GM19455 (cell line): ENCODE results near the gene RASAL2.
"Not testable (repeated sequence)": the region's sequence is repeated elsewhere in the genome, so short reads cannot be mapped to it uniquely, and the experiment has no call there.

Experiments used
- ATAC-seq: cut with Tn5 transposase; IDR thresholded peaks from one replicate; pipeline ENCODE4 v1.9.1; 2021; ENCODE audit not compliant: unreplicated experiment

The RASAL2 gene

DNA sequence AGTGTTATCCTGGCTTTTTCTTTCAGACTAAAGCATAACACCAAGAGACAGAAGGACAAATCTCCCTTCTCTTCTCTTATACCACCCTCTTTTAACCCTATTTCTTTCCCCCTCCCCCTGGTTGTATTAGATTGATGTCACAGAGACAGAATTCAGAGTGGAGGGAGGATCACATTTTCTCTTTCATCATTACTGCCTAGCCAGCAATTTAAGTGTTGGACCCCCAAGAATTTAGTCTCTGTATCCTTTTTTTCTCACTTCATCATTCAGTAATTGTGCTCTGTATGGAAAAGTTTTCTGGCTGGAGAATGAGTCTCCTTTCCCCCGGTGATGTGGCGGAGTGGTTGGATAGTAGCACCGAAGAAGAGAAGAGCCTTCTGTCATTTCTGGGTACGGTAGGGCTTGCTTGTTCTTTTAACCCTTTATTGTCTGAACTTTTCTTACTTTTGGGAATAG lies 278.1 kb downstream of the RASAL2 start:
- ATAC-seq = no peak

DNA sequence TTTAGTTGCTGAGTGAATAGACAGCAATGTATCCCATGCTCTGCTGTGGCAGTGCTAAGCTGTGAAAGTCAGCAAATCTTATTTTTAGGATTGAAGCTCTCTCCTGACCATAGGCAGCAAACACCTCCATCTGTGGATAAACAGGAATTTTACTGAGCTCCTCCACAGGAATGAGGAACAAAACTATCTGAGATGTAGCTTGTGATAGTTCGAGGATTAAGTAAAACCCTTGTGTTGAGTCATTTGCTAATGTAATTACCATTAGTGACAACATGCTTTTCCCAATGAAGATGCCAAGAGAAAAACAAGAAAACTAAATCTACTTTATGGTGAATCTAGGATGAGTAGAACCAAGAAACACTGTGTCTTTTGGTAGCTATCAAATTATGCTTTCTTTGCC lies 280.1 kb downstream of the RASAL2 start:
- no peak for ATAC-seq

DNA sequence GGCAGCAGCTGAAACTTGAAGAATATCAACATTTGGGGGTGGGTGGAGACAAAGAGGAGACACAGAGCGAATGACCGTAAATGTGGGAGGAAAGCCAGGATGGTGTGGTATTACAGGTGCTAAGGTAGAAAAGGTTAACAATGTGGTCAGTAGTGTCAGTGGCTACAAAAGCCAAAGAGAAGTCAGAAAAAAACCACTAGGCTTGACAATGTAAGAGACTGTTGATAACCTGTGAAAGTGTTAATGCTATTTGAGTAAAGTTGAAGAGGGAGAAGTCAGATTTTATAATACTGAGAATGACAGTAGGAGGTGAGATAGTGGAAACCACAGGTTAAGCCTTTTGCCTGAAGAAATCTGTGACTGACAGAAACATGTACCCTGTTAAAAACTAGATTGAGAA lies 282.1 kb downstream of the RASAL2 start:
- ATAC-seq = no peak

DNA sequence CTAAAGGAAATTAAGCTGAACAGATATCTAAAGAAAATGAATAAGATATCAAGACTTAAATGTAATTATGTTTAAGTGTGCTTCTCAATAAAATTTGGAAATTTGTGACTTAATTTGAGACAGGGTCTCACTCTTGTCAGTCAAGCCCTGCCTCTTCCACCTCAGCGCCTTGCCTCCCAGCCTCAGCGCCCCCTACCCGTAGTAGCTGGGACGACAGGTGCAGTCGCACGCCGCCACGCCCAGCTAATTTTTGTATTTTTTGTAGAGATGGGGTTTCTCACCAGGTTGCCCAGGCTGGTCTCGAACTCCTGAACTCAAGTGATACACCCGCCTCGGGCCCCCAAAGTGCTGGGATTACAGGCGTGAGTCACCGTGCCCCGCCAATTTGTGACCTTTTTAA lies 285.9 kb downstream of the RASAL2 start:
- no peak for ATAC-seq

DNA sequence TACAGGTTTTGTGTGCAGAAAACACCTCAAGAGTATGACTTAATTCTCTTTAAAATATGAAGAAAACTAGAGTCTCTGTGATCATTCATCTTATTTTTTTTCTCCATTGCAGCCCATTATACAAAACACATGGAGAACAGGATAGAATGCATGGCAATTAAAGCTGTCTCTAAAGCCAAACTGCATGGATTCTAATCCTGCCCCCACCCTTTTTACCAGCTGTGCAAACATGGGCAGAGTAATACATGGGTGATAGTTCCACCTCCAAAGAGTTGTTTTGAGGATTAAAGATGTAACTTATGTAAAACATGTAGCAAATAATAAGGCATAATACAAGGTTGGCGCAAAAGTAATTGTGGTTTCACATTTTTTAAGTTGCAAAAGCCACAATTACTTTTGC lies 288.5 kb downstream of the RASAL2 start:
- no peak for ATAC-seq

DNA sequence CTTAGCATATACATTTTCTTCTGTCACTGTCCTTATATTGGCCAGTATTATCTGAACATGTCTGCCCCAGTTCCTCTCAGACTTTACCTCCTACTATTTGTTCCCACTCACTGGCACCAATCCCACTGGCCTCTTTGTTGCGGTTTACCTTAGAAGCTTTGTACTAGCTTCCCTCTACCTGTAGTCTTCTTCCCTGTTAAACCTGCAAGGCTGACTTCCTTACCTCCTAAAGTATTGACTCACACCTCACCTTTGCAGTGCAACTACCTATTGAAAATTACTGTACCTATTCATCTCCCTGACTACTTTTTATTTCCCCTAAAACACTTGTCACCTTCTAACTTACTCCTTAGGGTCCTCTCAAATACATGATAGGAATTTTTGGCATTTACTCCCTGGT lies 291.8 kb downstream of the RASAL2 start:
- no peak for ATAC-seq

DNA sequence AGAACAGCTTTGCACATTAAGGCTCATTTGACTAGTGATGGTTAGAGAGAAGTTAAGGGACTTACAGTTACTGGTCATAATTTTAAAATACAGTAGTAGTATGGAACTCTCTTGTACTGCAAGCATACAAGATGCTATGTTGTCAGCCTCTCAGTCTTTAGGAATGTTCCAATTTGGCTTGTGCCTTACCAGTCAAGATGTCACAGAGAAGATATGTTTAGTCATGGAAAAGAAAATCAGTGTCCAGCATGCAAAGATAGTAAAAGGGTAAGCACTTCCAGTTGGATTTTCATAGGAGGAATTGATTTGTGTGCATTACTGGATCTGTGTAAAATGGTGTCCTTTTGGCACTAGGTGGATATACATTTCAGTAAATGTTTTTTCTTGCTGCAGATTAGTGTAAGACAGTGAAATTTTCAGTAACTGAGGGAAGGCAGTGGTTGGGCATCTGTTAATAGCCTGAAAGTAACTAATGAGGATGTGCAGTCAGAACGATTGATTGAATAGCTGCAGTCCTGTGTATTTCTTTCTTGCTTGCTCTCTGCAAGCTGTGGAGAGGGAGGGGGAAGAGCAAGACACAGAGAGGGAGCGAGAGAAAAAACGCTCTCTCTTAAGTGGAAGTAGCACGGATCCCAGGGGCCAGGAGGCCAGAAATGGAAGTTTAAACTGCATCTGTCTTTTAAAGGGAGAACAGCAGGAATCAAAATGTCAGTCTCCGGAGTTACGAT lies 294.7 kb downstream of the RASAL2 start:
- no peak for ATAC-seq

DNA sequence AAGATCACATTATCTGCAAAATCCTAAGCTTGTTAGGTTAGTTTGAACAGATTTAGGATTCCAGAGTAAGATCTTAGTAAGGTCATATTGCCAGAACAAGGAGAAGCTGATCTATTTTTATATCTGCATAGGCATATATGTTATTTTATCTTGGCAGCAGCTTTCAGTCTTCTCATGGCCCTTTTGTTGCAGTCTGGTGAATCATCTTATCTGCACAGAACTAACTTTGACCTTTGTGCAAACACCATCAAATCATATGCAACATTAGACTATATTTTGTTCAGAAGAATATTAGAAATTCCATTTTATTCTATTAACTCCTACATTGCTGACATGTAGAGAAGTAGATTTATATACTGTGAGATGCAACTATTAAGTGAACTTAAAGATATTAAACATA lies 295.5 kb downstream of the RASAL2 start:
- no peak for ATAC-seq

DNA sequence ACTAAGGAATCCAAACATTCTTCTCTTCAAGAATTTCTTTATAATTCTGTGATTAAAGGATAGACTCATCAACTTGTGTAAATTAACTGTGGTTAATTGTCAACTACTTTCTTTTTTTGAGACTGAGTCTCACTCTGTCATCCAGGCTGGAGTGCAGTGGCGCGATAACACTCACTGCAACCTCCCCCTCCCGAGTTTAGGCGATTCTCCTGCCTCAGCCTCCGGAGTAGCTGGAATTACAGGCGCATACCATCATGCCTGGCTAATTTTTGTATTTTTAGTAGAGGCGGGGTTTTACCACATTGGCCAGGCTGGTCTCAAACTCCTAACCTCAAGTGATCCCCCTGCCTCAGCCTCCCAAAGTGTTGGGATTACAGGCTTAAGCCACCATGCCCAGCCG lies 296.4 kb downstream of the RASAL2 start:
- not testable (repeated sequence) for ATAC-seq

DNA sequence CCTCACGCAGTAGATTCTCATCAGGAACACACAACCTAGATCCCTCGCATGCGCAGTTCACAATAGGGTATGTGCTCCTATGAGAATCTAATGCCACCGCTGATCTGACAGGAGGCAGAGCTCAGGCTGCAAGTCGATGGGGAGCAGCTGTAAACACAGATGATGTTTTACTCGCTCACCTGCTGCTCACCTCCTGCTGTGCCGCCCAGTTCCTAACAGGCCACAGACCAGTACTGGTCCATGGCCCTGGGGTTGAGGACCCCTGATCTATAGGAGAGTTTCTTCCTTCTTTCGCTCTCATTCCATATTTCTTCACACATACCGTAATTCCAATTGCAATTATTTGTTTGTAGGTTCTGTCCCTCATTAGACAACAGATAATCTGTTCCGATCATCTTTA lies 299.5 kb downstream of the RASAL2 start:
- ATAC-seq = no peak

DNA sequence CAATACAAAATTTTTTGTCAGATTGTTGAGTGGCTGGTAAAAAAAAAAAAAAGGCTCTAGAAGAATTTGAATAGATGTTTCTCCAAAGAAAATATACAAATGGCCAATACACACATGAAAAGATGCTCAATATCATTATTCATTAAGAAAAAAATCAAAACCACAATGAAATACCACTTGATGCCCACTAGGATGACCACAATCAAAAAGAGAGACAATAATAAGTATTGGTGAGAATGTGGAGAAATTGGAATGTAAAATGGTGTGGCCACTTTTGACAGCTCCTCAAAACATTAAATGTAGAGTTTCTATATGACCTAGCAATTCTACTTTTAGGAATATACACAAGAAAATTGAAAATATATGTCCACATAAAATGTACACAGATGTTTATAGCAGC lies 302.9 kb downstream of the RASAL2 start:
- ATAC-seq = no peak

DNA sequence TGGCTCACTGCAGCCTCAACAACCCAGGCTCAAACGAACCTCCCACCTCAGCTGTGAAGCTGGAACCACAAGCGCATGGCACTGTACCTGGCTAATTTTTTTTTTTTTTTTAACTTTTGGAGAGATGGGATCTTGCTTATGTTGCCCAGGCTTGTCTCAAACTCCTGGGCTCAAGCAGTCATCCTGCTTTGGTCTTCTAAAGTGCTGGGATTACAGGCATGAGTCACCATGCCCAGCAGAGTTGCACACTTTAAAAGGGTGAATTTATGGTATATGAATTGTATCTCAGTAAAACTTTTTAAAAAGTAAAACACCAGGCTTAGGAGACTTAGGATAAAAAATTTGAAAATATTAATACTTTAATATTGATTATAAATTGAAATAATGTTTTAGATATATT lies 303.8 kb downstream of the RASAL2 start:
- ATAC-seq = no peak

DNA sequence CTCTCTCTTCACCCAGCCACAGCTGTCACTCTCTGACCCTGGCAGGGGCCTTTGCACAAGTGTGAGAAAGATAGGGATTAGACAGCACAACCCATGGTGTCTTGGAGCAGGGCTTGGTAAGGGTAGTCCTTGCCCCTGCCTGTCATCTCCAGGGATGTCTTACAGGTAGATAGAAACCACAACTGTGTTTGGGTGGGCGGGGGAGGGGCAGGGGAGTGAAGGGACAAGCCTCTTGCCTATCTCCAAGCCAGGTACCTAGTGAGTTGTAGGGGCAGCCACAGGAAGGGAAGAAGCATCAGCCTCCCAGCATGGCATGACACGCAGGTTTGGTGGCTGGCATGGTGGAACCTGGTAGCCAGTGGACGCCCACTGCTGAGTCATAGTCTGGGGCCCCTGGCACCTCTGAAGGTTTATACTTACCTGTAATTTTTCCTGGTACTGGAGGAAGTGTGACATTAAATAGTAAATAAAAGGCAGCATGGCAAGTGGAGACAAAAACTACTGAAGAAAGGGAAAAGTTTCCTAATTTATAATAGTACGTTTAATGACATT lies 305.3 kb downstream of the RASAL2 start:
- no peak for ATAC-seq

DNA sequence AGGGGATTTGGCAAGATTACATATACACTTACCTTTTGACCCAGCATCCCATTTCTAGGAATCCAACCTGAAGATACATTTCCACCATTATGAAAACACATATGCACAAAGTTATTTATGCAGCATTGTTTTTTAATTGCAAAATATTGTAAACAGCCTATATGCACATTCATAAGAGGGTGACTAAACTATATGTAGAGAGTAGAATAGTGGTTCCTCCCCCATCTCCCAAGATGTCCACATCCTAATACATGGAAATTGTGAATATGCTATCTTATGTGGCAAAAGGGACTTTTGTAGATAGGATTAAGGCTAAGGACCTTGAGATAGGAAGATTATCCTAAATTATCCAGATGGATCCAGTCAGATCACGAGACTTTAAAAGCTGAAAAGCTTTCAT lies 311.2 kb downstream of the RASAL2 start:
- no peak for ATAC-seq

DNA sequence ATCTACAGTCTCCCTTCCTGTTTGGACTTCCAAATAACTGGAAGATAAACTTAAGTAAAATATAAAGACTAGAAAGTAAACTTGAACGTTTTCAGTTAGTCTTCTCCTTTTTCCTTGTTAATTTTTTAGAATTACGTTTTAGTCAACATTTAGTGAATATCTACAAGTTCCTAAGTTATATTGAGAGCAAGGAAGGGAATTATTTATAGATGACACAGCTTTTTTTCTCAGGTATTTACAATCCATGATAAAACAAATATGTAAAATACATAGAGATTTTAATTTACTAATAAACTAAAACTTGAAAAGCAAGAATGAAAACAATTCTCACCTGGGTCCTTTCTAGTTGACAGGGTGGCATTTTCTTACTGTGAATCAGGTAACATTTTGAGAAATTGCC lies 313.3 kb downstream of the RASAL2 start:
- ATAC-seq = no peak

DNA sequence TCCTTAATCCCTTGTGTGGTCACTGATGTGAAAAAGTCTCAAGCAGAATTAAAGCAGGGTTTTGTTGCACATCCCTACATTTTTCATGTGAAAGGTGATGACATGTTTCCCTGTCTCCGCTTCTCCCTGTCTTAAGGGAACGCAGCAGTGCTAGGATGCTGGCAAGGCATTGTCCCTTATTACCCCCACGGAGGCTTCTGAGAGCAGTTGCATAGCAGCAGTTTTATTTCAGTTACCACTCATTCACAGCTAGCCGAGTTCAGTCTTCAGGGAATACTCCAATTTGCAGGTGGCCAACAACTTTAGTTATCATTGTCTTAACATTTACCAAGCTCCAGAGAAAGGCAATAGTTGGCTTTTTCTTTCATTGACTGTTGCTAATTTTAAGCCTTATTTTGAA lies 313.8 kb downstream of the RASAL2 start:
- ATAC-seq = no peak

DNA sequence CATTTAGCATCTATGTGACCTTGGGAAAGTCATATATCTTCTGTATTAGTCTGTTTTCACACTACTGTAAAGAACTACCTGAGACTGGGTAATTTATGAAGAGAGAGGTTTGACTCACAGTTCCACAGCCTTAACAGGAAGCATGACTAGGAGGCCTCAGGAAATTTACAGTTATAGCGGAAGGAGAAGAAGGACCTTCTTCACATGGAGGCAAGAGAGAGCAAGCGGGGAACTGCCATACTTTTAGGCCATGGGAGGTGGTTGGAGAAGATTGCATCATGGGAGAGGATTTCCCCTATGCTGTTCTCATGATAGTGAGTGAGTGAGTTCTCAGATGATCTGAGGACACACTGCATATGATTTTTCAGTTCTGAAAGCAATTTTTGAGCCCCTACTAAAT lies 315.0 kb downstream of the RASAL2 start:
- ATAC-seq = no peak

DNA sequence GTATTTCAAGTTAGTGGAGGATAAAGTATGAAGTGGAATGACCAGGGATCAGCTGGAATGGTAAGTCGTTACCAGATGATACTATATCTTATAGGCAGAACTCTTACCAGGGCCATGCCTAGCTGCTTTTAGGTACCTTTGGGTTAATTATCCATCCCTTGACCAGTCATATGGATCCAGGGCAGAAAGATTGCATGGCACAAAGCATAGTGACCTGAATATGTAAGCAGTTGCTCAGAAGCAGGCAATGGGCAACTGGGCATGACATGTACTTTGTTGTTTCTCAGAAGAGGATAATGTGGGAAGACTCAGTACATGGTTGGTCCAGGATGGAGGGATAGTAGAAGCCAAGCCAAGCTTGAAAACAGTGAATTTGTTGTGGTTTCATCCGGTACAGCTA lies 315.6 kb downstream of the RASAL2 start:
- ATAC-seq = no peak

DNA sequence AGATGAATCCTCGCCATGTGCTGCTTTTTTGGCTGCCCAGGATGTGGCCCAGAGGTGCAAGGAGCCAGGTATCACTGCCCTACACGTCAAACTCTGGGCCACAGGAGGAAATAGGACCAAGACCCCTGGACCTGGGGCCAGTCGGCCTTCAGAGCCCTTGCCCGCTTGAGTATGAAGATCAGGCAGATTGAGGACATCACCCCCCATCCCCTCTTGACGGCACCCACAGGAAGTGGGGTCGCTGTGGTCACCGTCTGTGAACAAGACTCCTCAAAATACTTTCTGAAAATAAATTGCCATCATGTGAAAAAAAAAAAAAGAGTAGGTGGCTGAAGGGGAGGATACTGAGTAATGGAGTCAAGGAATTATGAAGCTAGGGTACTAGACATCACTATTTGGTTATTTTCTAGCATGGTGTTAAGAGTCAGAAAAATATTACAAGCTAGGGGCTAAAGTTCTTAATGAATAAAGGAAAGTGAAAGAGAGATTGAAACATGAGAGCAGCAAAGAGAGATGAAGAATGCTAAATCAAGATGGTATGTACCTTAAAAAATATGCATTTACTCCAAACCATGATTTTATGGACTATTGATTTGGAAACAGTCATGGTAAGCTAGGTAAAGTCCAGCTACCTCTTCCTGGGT lies 318.0 kb downstream of the RASAL2 start:
- ATAC-seq = peak; percentile 83

DNA sequence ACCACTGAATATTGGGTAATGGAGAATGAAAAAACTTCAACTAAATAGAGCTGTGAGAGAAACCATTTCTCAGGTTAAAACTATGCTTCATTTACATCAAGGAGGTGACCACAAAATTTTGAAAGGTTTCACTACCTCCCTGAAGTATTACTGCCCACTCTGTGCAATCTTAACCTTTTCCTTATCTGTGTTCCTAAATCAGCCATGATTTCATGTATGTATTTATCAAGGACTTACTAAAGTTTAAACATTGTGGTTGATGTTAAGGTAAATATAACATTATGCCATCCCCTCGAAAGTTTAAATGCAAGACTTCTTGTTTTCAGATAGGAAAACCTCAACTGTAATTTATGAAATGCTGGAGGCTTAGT lies 318.5 kb downstream of the RASAL2 start:
- ATAC-seq = peak; percentile 88

DNA sequence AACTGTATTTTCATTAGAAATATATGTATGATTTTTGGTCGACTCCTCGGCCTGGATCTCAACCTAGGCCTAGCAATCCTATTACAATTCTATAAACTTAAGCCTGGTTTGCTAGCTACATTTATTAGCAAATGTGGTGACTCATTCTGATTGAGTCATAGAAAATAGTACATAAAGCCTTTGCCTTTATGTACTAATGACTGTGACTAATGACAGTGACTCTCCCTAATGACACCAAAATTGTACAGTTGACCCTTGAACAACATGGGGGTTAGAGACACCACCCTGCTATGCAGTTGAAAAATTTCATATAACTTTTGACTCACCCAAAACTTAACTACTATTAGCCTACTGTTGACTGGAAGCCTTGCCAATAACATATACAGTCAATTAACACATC lies 324.0 kb downstream of the RASAL2 start:
- no peak for ATAC-seq

DNA sequence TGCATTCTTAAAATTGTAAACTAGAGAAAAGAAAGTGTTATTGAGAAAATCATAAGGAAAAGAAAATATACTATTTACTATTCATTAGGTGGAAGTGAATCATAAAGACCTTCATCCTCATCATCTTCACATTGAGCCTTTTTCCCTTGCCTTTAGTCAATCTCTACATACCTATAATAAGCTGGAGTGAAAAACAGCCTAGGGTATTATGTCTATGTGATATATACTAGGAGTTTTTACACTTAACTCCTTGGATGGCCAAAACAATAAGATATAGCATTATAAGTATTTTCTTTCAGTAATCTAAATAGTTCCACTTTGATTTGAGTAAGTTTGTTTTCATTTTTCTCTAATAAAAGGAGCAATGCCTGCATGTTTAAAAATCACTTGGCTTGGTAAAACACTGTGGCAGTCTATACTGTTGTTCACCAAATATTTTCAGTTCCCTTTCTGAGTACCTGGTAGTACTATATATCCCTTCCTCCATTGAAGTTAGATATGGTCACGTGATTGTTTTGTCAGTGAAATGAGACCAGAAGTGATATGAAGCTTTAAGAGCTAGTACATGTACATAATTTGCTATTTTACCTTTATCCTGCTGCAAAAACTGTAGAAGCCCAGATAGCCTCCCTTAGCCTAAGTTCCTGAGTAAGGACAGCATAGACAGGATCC lies 324.5 kb downstream of the RASAL2 start:
- peak; percentile 72 for ATAC-seq
